ENCODE data around the gene ME3. TPM values are rescaled to one million over a fixed set of nuclear protein-coding genes. Genes with fewer than 3 reads are reported as not detected.

ME3 gene
- total RNA-seq, 4 donors from 2014 or later = 30.8 to 54.6 (median 36.7) TPM

DNA sequence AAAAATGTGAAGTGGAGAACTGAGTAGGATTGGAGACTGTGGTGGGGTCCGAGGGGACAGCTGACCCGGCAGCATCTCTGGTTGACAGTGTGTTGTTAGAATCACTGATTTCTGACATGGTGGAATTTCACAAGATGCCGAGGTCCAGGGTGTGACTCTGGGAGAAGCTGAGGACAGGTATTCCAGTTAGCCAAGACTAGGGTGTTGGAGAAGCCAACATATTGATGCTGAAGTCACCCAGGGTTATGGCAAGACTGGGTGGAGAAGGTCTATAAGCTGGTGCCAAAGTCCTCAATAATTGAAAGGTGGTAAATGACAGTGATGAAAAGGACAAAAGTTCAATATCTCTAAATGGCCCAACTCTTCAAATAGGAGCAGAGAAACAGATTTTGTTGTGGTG, 86.1 kb downstream of the ME3 start:
- WGBS, 2 donors = 95 to 98% methylated on average over 3 of the region's 3 CpGs
- no peak for DNase-seq (ENCODE audit: low spot score in 2 of 2)
- H3K27ac ChIP-seq = no peak overlapping the region
- no peaks in the 10 kb centered on the region for H3K36me3 ChIP-seq
- H3K9me3 ChIP-seq = no peaks in the 10 kb centered on the region
- H3K4me3 ChIP-seq = no peak overlapping the region
- no peak for TF ChIP-seq POLR2A (IDR thresholded peaks at IDR 0.05)
- TF ChIP-seq, protein P1, sequence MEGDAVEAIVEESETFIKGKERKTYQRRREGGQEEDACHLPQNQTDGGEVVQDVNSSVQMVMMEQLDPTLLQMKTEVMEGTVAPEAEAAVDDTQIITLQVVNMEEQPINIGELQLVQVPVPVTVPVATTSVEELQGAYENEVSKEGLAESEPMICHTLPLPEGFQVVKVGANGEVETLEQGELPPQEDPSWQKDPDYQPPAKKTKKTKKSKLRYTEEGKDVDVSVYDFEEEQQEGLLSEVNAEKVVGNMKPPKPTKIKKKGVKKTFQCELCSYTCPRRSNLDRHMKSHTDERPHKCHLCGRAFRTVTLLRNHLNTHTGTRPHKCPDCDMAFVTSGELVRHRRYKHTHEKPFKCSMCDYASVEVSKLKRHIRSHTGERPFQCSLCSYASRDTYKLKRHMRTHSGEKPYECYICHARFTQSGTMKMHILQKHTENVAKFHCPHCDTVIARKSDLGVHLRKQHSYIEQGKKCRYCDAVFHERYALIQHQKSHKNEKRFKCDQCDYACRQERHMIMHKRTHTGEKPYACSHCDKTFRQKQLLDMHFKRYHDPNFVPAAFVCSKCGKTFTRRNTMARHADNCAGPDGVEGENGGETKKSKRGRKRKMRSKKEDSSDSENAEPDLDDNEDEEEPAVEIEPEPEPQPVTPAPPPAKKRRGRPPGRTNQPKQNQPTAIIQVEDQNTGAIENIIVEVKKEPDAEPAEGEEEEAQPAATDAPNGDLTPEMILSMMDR (IDR thresholded peaks at IDR 0.05) = no peak
- no peak for TF ChIP-seq EP300 (IDR thresholded peaks at IDR 0.05)
- no peaks in the 10 kb centered on the region for H3K27me3 ChIP-seq
- H3K4me1 ChIP-seq = peaks cover 0 to 13% (median 0%) of the 10 kb centered on the region in 4 donors

DNA sequence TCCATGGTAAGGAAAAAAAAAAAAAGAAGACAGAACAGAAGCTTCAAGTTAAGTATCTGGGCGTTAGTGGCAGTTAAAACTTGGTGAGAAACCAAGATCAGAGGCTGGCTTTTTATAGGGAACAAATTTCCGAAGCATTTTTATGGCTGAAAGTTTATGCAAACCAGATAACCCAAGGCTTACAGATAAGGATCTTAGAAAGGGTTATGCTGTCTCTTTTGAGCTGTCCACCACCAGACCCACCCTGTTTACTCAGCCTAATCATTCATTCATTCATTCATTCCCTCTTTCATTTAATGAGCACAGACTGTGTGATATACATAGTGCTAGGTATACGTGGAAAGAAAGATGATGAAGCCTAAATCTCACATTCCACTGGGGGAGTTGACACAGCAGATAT, 89.5 kb downstream of the ME3 start:
- no peak for TF ChIP-seq POLR2A (IDR thresholded peaks at IDR 0.05)
- TF ChIP-seq, protein P1 (IDR thresholded peaks at IDR 0.05) = no peak
- no peak for TF ChIP-seq EP300 (IDR thresholded peaks at IDR 0.05)
- H3K4me1 ChIP-seq = peaks cover 0 to 25% (median 3%) of the 10 kb centered on the region in 4 donors
- WGBS, 2 donors = 67 to 73% methylated on average over 3 of the region's 3 CpGs
- H3K4me3 ChIP-seq = no peak overlapping the region
- no peak overlapping the region for H3K27ac ChIP-seq
- H3K9me3 ChIP-seq = no peaks in the 10 kb centered on the region
- no peaks in the 10 kb centered on the region for H3K27me3 ChIP-seq
- no peaks in the 10 kb centered on the region for H3K36me3 ChIP-seq
- DNase-seq (ENCODE audit: low spot score in 2 of 2) = no peak

GRCh38 chr11:86580535-86580934, 91.9 kb downstream of the ME3 start:
- H3K9me3 ChIP-seq = no peaks in the 10 kb centered on the region
- H3K27me3 ChIP-seq = no peaks in the 10 kb centered on the region
- 89 to 95% methylated on average over 2 of the region's 2 CpGs for whole genome bisulfite sequencing, 2 donors
- H3K4me3 ChIP-seq = no peak overlapping the region
- no peak for TF ChIP-seq POLR2A (IDR thresholded peaks at IDR 0.05)
- TF ChIP-seq EP300 (IDR thresholded peaks at IDR 0.05) = no peak
- TF ChIP-seq, protein P1 (IDR thresholded peaks at IDR 0.05) = no peak
- peaks cover 0 to 29% (median 8%) of the 10 kb centered on the region in 4 donors for H3K4me1 ChIP-seq
- no peak overlapping the region for H3K27ac ChIP-seq
- no peak for DNase-seq (ENCODE audit: low spot score in 2 of 2)
- no peaks in the 10 kb centered on the region for H3K36me3 ChIP-seq

GRCh38 chr11:86579406-86579731, 93.0 kb downstream of the ME3 start:
- Histone ChIP-seq H3K27me3 (no peaks in the 10 kb centered on the region), H3K4me1 (peaks cover 0 to 29% (median 8%) of the 10 kb centered on the region in 4 donors), H3K9me3 (no peaks in the 10 kb centered on the region), H3K36me3 (no peaks in the 10 kb centered on the region), H3K27ac (peak overlapping the region in 1 of 4 donors; percentile 0), H3K4me3 (no peak overlapping the region)
- 75 to 88% methylated on average over 1 of the region's 1 CpG for WGBS, 2 donors
- TF ChIP-seq POLR2A (IDR thresholded peaks at IDR 0.05) (no peak), EP300 (IDR thresholded peaks at IDR 0.05) (peak in 1 of 2 donors; percentile 36)
- peak in 1 of 2 donors; percentile 55 for DNase-seq (ENCODE audit: low spot score in 2 of 2)

GRCh38 chr11:86578727-86579405, 93.5 kb downstream of the ME3 start:
- WGBS, 2 donors = 86 to 96% methylated on average over 2 of the region's 2 CpGs
- H3K4me3 ChIP-seq = no peak overlapping the region
- no peak for DNase-seq (ENCODE audit: low spot score in 2 of 2)
- H3K27me3 ChIP-seq = no peaks in the 10 kb centered on the region
- no peaks in the 10 kb centered on the region for H3K9me3 ChIP-seq
- peaks cover 0 to 29% (median 8%) of the 10 kb centered on the region in 4 donors for H3K4me1 ChIP-seq
- H3K27ac ChIP-seq = peak overlapping the region in 3 of 4 donors; percentile 43 to 51 (median 49)
- no peaks in the 10 kb centered on the region for H3K36me3 ChIP-seq
- TF ChIP-seq, protein P1 (IDR thresholded peaks at IDR 0.05) = no peak
- TF ChIP-seq EP300 (IDR thresholded peaks at IDR 0.05) = no peak
- TF ChIP-seq POLR2A (IDR thresholded peaks at IDR 0.05) = no peak
